HG03575 (cell line): ENCODE data around the gene ZFYVE21.

Experiments used
- ATAC-seq: cut with Tn5 transposase; IDR thresholded peaks from one replicate; pipeline ENCODE4 v1.9.1; 2021; ENCODE audit not compliant: unreplicated experiment, insufficient number of reproducible peaks, low FRiP score; ENCODE audit errors: extremely low read depth

Gene ZFYVE21

DNA sequence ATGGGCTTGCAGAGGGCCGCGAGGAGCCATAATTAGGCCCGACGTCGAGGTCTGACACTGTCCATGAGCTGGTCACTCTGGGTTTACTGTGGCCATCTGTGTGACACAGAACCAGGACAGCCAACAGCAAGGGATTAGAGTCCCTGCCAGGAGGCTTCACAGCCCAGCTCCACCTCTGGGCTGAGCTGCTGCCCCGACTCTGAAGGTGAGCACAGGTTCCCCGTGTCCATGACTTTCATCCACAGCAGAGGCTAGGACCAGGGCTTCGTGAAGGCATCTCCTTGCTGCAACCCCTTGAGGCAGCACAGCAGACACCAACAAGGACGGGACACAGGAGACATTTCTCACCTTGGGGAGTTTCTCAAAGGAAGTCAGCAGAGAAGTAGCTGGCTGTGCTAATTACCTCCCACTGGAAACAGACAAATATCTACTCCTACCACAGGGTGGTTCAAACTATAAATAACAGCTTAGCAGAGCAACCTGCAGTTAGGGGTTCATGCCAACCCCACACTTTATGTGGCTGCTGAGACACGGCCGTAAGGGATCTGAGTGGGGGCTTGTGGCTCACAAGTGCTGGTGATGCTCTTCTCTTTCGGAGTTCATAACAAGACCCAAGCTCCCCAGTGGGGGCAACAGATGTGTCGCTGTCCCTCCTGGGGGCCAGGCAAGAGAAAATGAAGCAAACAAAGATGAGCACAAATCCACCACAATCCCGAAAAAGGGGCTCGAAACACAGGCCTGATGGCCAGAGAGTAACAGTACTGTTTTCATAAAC lies 29.2 kb downstream of the ZFYVE21 start:
- no peak for ATAC-seq

GRCh38 chr14:103745424-103745823 lies 29.8 kb downstream of the ZFYVE21 start:
- no peak for ATAC-seq

GRCh38 chr14:103746701-103747100 lies 31.1 kb downstream of the ZFYVE21 start:
- no peak for ATAC-seq

DNA sequence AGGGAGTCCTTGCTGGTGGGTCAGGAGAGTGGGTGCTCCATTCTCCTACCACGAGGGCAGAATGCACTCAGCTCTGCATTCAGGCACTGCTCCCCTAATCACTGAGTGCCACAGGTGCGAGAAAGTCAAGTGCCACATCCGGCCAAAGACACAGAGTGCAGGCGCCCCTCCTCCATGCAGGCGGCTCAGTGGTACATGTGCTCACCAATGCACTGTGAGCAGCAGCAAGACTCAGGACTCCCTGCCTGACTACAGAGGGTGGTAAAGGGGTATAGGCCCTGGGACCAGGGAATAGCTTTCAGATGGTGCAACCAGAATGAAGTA lies 32.9 kb downstream of the ZFYVE21 start:
- ATAC-seq = no peak

GRCh38 chr14:103749452-103749851 lies 33.8 kb downstream of the ZFYVE21 start:
- no peak for ATAC-seq

- ATAC-seq = no peak
These were observed 34.2 kb downstream of the ZFYVE21 start for GRCh38 chr14:103749860-103750259.

- ATAC-seq = no peak
These were observed 38.2 kb downstream of the ZFYVE21 start for GRCh38 chr14:103753774-103754173.

- no peak for ATAC-seq
These were observed 39.5 kb downstream of the ZFYVE21 start for GRCh38 chr14:103755060-103755459.

DNA sequence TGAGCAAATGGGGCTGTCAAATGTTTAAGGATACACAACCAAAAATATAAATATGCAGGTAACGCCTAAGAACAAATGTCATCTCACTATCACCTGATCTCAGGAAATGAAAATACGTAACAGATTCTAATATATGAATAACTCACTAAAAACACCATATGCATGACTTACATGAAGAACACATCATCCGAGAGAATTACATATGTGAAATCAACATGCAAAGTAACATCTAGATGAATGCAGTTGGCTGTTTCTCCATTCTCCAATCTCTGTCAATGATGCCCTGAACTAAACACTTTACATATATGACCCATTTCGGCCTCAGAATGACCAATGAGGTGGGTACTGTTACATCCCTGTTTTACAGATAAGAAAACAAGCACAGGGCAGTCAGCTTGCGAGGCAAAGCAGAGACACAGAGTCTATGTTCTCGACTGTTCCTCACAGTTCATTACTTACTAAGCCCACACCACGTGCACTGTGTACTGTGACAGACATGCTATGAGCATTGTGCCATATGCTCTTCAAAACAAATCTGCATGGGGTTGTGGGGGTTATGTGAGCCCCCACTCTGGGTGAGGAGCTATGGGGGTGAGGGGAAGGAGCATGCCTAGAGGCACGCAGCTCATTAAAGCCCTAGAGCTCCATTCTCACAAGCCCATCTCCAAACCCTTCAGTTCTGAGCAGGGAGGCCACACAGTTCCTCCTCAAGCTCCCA lies 42.6 kb downstream of the ZFYVE21 start:
- no peak for ATAC-seq

DNA sequence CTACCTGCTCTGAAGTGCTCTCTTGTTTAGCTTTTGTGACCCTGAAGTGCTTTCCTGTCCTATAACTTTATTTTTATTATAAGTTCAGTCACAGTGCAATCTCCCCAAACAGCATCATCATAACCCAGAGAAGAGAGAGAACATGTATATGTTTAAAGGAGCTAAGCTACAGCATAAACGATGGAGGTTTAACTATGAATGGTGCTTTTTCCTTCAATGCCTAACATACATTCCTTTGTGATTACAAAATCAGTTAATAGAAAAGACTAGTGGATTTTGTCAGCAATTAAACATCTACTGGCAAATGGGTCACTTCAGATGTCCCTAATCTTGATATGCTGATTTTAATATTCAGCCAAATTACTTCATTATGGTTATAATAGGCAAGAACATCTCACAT lies 46.4 kb downstream of the ZFYVE21 start:
- ATAC-seq = no peak

DNA sequence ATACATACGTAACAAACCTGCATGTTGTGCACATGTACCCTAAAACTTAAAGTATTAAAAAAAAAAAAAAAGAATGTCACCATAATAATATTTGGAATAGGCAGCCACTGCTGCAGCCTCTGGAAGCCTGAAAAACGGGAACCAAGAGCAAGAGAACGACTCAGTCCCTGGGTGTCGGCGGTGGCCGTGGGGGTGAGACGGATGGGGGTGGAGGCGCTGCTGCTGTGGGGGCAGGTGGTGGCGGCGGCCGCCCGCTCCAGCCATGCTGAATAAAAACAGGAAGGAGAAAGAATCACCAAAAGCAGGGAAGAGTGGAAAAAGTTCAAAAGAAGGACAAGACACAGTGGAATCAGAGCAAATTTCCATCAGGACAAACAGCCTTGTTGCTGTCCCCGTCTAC lies 46.9 kb downstream of the ZFYVE21 start:
- ATAC-seq = no peak

DNA sequence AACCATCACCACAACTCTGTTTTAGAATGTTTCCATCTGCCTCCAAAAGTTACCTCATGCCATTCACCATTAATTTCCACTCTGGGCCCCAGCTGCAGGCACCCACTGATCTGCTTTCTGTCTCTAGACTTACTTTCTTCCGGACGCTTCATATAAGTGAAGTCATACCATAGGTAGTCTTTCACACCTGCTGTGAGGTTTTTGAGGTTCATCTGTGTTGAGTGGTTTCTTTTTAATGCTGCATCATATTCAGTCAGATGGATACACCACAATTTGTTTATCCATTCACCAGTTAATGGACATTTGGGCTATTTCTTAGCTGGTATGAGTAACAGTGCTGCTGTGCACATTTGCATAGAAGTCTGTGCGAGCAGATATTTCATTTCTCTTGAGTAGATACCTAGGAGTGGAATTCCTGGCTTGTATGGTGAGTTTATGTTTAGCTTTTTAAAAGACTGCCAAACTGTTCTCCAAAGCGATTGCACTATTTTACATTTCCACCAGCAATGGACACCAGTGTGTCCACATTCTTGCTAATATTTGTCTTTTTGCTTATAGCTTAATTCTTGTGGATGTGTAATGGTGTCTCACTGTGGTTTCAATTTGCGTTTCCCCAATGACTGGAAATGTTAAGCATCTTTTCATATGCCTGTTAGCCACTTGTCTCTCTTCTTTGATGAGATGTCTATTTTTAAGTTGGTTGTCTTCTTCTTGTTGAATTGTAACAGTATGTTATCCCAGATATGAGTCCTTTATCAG lies 48.3 kb downstream of the ZFYVE21 start:
- ATAC-seq = no peak

GRCh38 chr14:103765526-103765925 lies 49.9 kb downstream of the ZFYVE21 start:
- ATAC-seq = no peak

DNA sequence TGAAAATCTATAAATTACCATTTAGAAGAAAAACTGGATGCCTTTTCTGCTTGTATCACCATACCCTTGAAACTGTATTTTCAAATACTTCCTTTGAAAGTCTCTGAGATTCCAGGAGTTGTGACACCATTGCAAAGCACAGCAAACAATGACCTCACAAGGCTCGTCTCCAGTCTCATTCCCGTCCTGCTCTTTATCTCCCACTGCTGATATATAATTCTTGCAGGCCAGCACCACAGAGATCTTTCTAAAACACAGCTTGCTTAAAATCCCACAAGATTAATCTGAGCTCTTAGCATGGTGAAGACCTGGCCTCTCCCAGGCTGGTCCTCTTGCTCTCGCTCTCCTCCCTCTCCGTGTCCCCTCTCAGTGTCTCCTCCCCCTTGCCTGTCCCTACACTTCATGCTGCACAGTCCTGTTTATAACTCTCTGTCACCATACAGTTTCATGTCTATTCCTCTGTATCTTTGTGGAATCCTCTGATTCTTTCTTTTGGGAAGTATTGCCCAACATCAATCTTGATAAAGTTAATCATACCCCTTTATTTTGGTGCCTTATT lies 51.8 kb downstream of the ZFYVE21 start:
- no peak for ATAC-seq

DNA sequence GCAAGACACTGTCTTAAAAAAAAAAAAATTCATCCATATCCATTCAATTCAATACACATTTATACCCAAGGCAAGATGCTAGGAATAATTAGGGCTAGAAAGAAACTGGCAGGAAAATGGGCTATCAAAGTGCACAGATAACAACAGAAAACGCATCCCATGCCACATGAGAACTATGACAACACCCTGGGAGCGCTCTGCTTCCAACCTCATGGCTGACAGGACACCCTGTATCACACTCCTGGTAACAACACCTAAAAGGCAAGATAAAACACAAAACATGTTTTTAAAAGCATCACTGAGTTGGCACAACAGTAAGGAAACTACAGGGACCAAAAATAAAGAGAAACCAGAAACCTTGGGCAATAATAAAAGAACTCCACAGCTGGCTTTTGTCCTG lies 54.9 kb downstream of the ZFYVE21 start:
- no peak for ATAC-seq

- ATAC-seq = no peak
These were observed 55.3 kb downstream of the ZFYVE21 start for GRCh38 chr14:103770902-103771301.

DNA sequence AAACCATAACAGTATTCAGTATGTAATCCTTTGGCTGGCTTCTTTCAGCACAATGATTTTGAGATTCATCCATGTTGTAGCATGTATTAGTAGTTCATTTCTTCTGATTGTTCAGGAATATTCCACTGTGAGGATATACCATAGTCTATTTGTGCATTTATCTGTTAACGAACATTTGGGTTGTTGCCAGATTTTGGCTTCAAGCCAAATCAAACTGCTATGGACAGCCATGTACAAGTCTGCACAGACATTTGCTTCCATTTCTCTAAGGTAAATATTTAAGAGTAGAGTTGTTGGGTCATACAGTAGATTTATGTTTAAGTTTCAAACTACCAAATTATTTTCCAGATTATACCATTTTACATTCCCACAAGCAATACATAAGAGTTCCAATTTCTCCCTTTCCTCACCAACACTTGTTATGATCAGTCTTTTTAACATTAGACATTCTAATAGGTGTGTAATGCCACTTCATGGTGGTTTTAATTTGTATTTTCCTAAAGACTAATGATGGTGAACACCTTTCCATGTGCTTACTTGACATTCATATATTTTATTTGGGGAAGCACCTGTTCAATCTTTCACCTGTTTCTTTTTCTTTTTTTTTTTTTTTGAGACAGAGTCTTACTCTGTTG lies 56.6 kb downstream of the ZFYVE21 start:
- ATAC-seq = no peak

DNA sequence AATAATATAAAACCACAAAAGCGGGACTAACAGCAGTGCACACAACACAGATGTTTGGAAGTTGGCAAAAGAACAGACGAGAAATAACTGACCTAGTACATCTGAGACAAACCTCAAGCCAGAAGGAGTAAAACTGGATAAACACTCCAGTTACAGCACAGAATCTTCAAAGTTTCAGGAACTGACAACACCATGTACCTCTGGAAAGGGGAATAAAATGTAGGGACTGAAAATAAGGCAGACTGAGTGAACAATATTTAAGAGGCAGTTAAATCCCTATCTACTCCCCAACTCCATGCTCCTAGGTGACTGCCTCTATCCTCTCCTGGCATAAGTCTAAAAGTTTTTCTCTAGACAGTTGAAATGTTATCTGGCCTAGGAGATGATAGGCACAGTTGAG lies 57.9 kb downstream of the ZFYVE21 start:
- ATAC-seq = no peak

DNA sequence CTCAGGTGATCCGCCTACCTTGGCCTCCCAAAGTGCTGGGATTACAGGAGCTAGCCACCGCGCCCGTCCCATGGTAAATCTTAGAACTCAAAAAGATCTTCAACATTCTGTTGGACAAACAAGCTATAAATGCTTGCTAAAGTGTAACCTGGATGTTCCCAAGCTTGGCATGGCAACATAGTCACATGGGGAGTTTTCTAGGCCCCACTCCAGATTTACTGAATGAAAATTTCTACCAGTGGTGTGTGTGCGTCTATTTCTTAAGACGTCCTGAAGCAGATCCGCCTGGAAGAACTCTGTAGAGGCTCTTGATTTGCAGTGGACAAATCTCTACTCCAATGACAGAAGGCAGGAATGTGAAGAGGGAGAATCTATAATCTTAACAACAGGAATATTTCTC lies 59.9 kb downstream of the ZFYVE21 start:
- no peak for ATAC-seq
